ENCODE results near the gene SPSB1. TPM values are rescaled to one million over a fixed set of nuclear protein-coding genes. Genes with fewer than 3 reads are reported as not detected.

The SPSB1 gene
- total RNA-seq, 4 donors from 2014 or later, result 40.0 to 82.1 (median 52.6) TPM

- TF ChIP-seq POLR2AphosphoS5 (IDR thresholded peaks at IDR 0.05) (no peak), POLR2A (IDR thresholded peaks at IDR 0.05) (no peak), CTCF (IDR thresholded peaks at IDR 0.05) (no peak), EP300 (IDR thresholded peaks at IDR 0.05; ENCODE audit: low read depth) (no peak)
- intact Hi-C loops (cut with DNase I; ENCODE audit: low total_unique reads) (no loop called here), in situ Hi-C loops (cut with MboI; ENCODE audit: low pct_ligation_motif_present in 1 of 4, low pct_unique_long_range_greater_than_20kb in 1 of 4, low sequenced_read_pairs in 3 of 4) (no loop called here)
- peaks cover 14 to 63% (median 25%) of the 10 kb centered on the region in 4 donors for H3K4me1 ChIP-seq
- no peaks in the 10 kb centered on the region for H3K9me3 ChIP-seq
- no peaks in the 10 kb centered on the region for H3K27me3 ChIP-seq
- H3K4me3 ChIP-seq, result no peak overlapping the region
- DNase-seq, result no peak
- no peak overlapping the region for H3K27ac ChIP-seq
- 95% methylated on average over 13 of the region's 18 CpGs; no CpG with 5 or more reads in 1 of the 2 donors for WGBS, 2 donors (ENCODE audit: low coverage in 1 of 2)
- no peaks in the 10 kb centered on the region for H3K36me3 ChIP-seq
Observed at GRCh38 chr1:9247894-9248293, 44.8 kb upstream of the SPSB1 start.

- Histone ChIP-seq H3K36me3 (no peaks in the 10 kb centered on the region), H3K27me3 (no peaks in the 10 kb centered on the region), H3K9me3 (no peaks in the 10 kb centered on the region), H3K27ac (peak overlapping the region in 1 of 4 donors; percentile 35), H3K4me3 (no peak overlapping the region), H3K4me1 (peaks cover 14 to 60% (median 22%) of the 10 kb centered on the region in 4 donors)
- no peak for DNase-seq
- WGBS, 2 donors (ENCODE audit: low coverage in 1 of 2), result 67 to 84% methylated on average over 6 to 21 of the region's 21 CpGs
- no peak for TF ChIP-seq CTCF (IDR thresholded peaks at IDR 0.05)
- no peak for TF ChIP-seq POLR2AphosphoS5 (IDR thresholded peaks at IDR 0.05)
- TF ChIP-seq POLR2A (IDR thresholded peaks at IDR 0.05), result no peak
- TF ChIP-seq EP300 (IDR thresholded peaks at IDR 0.05; ENCODE audit: low read depth), result no peak
- in situ Hi-C loops (cut with MboI; ENCODE audit: low pct_ligation_motif_present in 1 of 4, low pct_unique_long_range_greater_than_20kb in 1 of 4, low sequenced_read_pairs in 3 of 4), result no loop called here
- intact Hi-C loops (cut with DNase I; ENCODE audit: low total_unique reads), result no loop called here
Observed at GRCh38 chr1:9248341-9249262, 44.1 kb upstream of the SPSB1 start.

GRCh38 chr1:9249263-9249533, 43.5 kb upstream of the SPSB1 start:
- H3K4me1 ChIP-seq, result peaks cover 10 to 54% (median 20%) of the 10 kb centered on the region in 4 donors
- no peak overlapping the region for H3K4me3 ChIP-seq
- in situ Hi-C loops (cut with MboI; ENCODE audit: low pct_ligation_motif_present in 1 of 4, low pct_unique_long_range_greater_than_20kb in 1 of 4, low sequenced_read_pairs in 3 of 4), result no loop called here
- no peak for TF ChIP-seq EP300 (IDR thresholded peaks at IDR 0.05; ENCODE audit: low read depth)
- no peak for TF ChIP-seq CTCF (IDR thresholded peaks at IDR 0.05)
- no peak for TF ChIP-seq POLR2AphosphoS5 (IDR thresholded peaks at IDR 0.05)
- no peak for TF ChIP-seq POLR2A (IDR thresholded peaks at IDR 0.05)
- intact Hi-C loops (cut with DNase I; ENCODE audit: low total_unique reads), result no loop called here
- peak overlapping the region in 3 of 4 donors; percentile 3 to 35 (median 7) for H3K27ac ChIP-seq
- WGBS, 2 donors (ENCODE audit: low coverage in 1 of 2), result 73 to 84% methylated on average over 2 to 3 of the region's 3 CpGs
- no peaks in the 10 kb centered on the region for H3K36me3 ChIP-seq
- no peak for DNase-seq
- H3K27me3 ChIP-seq, result no peaks in the 10 kb centered on the region
- H3K9me3 ChIP-seq, result no peaks in the 10 kb centered on the region

GRCh38 chr1:9249534-9250410, 42.9 kb upstream of the SPSB1 start:
- peaks cover 4 to 49% (median 17%) of the 10 kb centered on the region in 4 donors for H3K4me1 ChIP-seq
- intact Hi-C loops (cut with DNase I; ENCODE audit: low total_unique reads), result no loop called here
- TF ChIP-seq POLR2A (IDR thresholded peaks at IDR 0.05) (no peak), CTCF (IDR thresholded peaks at IDR 0.05) (peak; percentile 31 to 71 (median 44))
- H3K36me3 ChIP-seq, result no peaks in the 10 kb centered on the region
- no peaks in the 10 kb centered on the region for H3K27me3 ChIP-seq
- no peak overlapping the region for H3K4me3 ChIP-seq
- DNase-seq, result peak; percentile 52
- H3K27ac ChIP-seq, result peak overlapping the region; percentile 3 to 72 (median 21)
- WGBS, 2 donors (ENCODE audit: low coverage in 1 of 2), result 50 to 72% methylated on average over 1 to 17 of the region's 17 CpGs
- H3K9me3 ChIP-seq, result no peaks in the 10 kb centered on the region
- in situ Hi-C loops (cut with MboI; ENCODE audit: low pct_ligation_motif_present in 1 of 4, low pct_unique_long_range_greater_than_20kb in 1 of 4, low sequenced_read_pairs in 3 of 4), result no loop called here
